A549 treated with AZD9567 at 1 μM for 4 hours (cell line): ENCODE results near the gene HSCB. TPM values are rescaled to one million over a fixed set of nuclear protein-coding genes. Genes with fewer than 3 reads are reported as not detected.

Experiments
- total RNA-seq: library from RNA; stranded (reverse); fragments of 200-300 nt; extraction: Qiagen RNA extraction; gene quantifications from 5 replicates; pipeline ENCODE4 v1.2.3, GENCODE V29; 2022; ENCODE audit not compliant: insufficient read depth

HSCB gene, protein sequence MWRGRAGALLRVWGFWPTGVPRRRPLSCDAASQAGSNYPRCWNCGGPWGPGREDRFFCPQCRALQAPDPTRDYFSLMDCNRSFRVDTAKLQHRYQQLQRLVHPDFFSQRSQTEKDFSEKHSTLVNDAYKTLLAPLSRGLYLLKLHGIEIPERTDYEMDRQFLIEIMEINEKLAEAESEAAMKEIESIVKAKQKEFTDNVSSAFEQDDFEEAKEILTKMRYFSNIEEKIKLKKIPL
- 7.7 to 13.1 TPM (median 12.3 TPM) in 5 replicates for total RNA-seq

GRCh38 chr22:28741785-28742561 is at the start of gene HSCB, which contains the start of gene CHEK2:
HSCB (plus strand) TSS chr22:28742039; CDS start chr22:28742096, 57 bp downstream.
CHEK2 (minus strand) TSS chr22:28741820; CDS start chr22:28734721, 7,099 bp downstream.

DNA sequence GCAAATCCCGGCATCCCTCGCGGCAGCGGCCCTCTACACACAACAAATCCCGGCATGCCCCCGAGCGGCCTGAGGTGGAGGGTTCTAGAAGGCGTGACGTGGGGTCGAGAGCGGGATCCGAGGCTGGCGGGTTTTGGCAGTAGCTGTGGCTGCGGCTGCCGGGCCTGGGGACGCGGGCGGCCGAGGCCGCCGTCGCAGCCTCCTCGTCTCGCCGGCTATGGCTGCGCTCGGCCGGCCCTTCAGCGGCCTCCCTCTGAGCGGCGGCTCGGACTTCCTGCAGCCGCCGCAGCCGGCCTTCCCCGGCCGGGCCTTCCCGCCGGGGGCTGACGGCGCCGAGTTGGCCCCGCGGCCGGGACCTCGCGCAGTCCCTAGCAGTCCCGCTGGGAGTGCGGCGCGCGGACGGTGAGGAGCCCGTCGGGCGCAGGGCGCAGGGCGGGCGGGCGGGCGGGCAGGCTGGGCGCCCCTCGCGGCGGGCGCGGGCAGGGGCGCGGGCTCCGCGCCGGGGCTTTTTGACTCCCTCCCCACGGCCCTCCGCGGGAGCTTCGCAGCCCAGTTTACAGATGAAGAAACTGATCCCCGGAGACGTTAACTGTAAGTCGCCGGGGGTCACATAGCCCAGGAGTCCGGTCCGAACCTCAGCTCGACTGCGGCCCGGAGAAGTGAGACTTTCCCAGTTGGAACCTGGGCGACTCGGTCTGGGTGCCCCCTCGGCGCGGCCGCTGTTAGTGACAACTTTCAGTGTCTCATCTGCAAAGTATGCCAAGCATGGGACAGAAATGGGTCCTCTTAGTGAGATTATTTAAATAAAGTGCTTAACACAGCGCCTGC is 31.0 kb downstream of the HSCB start, which contains the start of gene CCDC117:
Gene CCDC117, plus strand, starts transcription at position 63 of the 828 bp plus-strand sequence. Its CDS starts 155 bp downstream, at position 218.

DNA sequence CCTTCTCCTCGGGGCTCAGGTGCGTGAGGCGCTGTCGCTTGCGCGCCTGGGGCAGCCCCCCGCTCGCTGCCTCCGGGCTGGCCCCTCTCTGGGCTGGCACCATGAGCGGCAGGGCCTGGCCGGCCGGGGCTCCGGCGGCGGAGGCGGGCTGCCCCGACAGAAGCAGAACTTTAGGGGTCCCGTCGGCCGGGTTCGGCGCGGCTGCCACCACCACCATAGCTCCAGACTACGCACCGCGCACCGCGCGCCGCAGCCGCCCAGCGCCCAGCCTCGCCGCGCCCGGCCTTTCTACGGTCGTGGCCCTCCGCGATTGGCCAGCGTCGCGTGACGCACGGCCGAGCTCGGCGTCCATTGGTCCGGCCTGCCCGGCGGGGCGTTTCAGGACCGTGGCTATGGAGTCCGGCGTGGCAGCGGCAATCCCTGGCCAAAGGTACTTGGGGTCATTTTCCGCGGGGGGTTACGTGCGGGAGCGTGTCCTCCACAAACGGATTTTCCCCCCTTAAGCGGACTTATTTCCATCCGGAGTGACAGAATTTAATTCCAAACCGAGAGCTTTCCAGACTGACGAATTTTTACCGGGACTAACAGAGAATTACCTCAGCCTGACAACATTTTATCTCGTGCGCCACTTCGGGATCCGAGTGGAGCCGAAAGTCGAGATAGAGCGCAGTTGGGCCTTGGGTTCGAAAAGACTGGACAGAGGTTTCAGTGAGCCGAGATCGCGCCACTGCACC is 58.6 kb downstream of the HSCB start, which contains the start of gene XBP1:
Gene XBP1, minus strand, starts transcription at position 262 of the 734 bp plus-strand sequence.

Other genes with a start within 250 kb of the HSCB start
- gene TTC28, start 62.2 kb upstream of the HSCB start, total RNA-seq: 2.3 to 4.9 TPM (median 3.2 TPM) in 5 replicates
- gene CHEK2, start 219 bp upstream of the HSCB start, total RNA-seq: 8.8 to 13.4 TPM (median 9.3 TPM) in 5 replicates
- gene CCDC117, start 30.7 kb downstream of the HSCB start, total RNA-seq: 8.4 to 13.6 TPM (median 10.2 TPM) in 5 replicates
- gene XBP1, start 58.5 kb downstream of the HSCB start, total RNA-seq: 51.1 to 56.1 TPM (median 53.9 TPM) in 5 replicates
- gene ZNRF3, start 141.5 kb downstream of the HSCB start, total RNA-seq: 6.4 to 7.8 TPM (median 7.6 TPM) in 5 replicates